Measurements from ENCODE around the gene NACA2. TPM values are rescaled to one million over a fixed set of nuclear protein-coding genes. Genes with fewer than 3 reads are reported as not detected.
A peak's percentile ranks its signal among the peaks of the same experiment; 100 is the strongest.
"Not testable (repeated sequence)": the region's sequence is repeated elsewhere in the genome, so short reads cannot be mapped to it uniquely, and the experiment has no call there.

The NACA2 gene
- total RNA-seq, 1 donor from 2014 or later, result not detected

DNA sequence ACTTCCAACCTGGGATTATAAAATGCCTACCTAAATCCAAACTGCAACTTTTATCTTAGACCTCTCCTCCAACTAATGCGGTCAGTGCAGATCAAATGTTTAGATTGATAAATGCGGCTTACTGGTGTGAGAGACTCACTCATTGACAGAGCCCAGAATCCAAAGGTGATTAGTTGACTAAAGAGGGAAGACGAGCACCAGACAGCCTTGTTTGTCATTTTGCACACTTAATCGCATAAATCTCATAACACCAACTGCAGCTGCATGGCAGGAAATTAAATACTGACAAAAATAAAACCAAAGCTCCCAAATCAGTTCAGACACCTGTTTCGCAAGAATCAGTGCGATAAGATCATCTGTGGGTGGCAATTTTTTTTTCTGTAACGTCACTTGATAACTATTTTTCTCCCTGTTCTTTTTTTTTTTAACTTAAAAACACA lies 35.9 kb downstream of the NACA2 start:
- Mint-ChIP-seq H3K27me3 (ENCODE audit: unreplicated experiment) (peaks cover 32% of the 10 kb centered on the region), H3K9me3 (ENCODE audit: unreplicated experiment) (no peaks in the 10 kb centered on the region), H3K36me3 (ENCODE audit: unreplicated experiment) (no peaks in the 10 kb centered on the region), H3K27ac (ENCODE audit: unreplicated experiment) (no peak overlapping the region), H3K4me1 (ENCODE audit: unreplicated experiment) (no peaks in the 10 kb centered on the region), H3K4me3 (ENCODE audit: unreplicated experiment) (no peak overlapping the region)
- TF ChIP-seq, protein P1, sequence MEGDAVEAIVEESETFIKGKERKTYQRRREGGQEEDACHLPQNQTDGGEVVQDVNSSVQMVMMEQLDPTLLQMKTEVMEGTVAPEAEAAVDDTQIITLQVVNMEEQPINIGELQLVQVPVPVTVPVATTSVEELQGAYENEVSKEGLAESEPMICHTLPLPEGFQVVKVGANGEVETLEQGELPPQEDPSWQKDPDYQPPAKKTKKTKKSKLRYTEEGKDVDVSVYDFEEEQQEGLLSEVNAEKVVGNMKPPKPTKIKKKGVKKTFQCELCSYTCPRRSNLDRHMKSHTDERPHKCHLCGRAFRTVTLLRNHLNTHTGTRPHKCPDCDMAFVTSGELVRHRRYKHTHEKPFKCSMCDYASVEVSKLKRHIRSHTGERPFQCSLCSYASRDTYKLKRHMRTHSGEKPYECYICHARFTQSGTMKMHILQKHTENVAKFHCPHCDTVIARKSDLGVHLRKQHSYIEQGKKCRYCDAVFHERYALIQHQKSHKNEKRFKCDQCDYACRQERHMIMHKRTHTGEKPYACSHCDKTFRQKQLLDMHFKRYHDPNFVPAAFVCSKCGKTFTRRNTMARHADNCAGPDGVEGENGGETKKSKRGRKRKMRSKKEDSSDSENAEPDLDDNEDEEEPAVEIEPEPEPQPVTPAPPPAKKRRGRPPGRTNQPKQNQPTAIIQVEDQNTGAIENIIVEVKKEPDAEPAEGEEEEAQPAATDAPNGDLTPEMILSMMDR (IDR thresholded peaks at IDR 0.05), result no peak
- no peak for DNase-seq (ENCODE audit: extremely low spot score, unreplicated experiment)

DNA sequence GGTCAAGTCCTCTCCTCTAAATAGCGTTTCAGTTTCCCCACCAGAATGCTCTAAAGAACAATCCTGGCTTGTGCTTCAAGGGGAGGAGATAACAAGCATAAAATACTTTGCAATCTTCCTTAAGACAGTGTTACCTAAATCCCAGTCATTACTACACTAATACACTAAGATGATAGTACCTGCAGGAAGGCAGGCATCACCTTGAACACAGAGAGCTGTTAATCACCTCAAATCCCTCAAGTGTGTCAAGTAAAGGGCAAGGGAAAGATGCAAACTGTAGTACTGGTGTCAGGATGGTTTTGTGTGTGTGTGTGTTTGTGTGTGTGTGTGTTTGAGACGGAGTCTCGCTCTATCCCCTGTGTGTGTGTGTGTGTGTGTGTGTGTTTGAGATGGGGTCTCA lies 36.8 kb downstream of the NACA2 start:
- TF ChIP-seq, protein P1 (IDR thresholded peaks at IDR 0.05), result no peak
- Mint-ChIP-seq H3K27me3 (ENCODE audit: unreplicated experiment) (peaks cover 37% of the 10 kb centered on the region), H3K27ac (ENCODE audit: unreplicated experiment) (no peak overlapping the region), H3K36me3 (ENCODE audit: unreplicated experiment) (no peaks in the 10 kb centered on the region), H3K4me3 (ENCODE audit: unreplicated experiment) (no peak overlapping the region), H3K4me1 (ENCODE audit: unreplicated experiment) (no peaks in the 10 kb centered on the region), H3K9me3 (ENCODE audit: unreplicated experiment) (no peaks in the 10 kb centered on the region)
- no peak for DNase-seq (ENCODE audit: extremely low spot score, unreplicated experiment)

DNA sequence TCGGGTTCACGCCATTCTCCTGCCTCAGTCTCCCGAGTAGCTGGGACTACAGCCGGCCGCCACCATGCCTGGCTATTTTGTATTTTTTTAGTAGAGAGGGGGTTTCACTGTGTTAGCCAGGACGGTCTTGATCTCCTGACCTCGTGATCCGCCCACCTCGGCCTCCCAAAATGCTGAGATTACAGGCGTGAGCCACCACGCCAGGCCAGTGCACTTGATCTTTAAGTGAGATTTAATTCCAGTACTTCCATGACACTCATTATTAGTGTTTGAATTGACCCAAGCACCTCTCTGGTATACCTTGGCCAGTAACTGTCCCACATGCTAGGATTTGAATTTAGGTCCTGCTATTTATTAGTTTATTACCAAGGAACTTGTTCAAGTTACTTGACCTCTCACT lies 38.5 kb downstream of the NACA2 start:
- H3K36me3 Mint-ChIP-seq (ENCODE audit: unreplicated experiment); DNase-seq (ENCODE audit: extremely low spot score, unreplicated experiment); H3K9me3 Mint-ChIP-seq (ENCODE audit: unreplicated experiment); H3K4me3 Mint-ChIP-seq (ENCODE audit: unreplicated experiment); H3K4me1 Mint-ChIP-seq (ENCODE audit: unreplicated experiment); H3K27ac Mint-ChIP-seq (ENCODE audit: unreplicated experiment): not testable (repeated sequence)
- peaks cover 45% of the 10 kb centered on the region for H3K27me3 Mint-ChIP-seq (ENCODE audit: unreplicated experiment)

DNA sequence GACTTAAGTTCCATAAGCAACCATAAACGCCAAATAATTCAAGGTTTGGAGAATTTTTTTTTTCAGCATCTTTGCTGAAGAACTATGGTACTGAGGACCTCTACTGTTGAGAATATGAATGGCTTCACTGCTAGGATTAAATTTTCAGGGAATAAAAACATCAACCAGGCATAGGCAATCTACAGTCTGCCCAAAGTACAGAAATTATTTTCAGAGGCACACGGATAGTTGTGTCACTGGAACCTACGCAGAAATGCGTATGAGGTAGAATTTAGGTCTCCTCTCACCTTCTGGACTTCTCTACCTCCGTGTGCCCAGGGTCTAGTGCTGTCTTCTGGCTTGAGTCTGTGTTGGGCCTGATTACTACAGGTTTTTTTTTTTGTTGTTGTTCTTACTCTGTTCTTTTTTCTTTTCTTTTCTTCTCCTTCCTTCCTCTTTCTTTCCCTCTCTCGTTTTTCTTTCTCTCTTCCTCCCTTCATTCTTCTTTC lies 39.7 kb downstream of the NACA2 start:
- H3K36me3 Mint-ChIP-seq (ENCODE audit: unreplicated experiment), result no peaks in the 10 kb centered on the region
- peaks cover 56% of the 10 kb centered on the region for H3K27me3 Mint-ChIP-seq (ENCODE audit: unreplicated experiment)
- peaks cover 4% of the 10 kb centered on the region for H3K9me3 Mint-ChIP-seq (ENCODE audit: unreplicated experiment)
- DNase-seq (ENCODE audit: extremely low spot score, unreplicated experiment), result no peak
- TF ChIP-seq, protein P1 (IDR thresholded peaks at IDR 0.05), result peak; percentile 76
- H3K4me3 Mint-ChIP-seq (ENCODE audit: unreplicated experiment), result no peak overlapping the region
- no peaks in the 10 kb centered on the region for H3K4me1 Mint-ChIP-seq (ENCODE audit: unreplicated experiment)
- no peak overlapping the region for H3K27ac Mint-ChIP-seq (ENCODE audit: unreplicated experiment)

DNA sequence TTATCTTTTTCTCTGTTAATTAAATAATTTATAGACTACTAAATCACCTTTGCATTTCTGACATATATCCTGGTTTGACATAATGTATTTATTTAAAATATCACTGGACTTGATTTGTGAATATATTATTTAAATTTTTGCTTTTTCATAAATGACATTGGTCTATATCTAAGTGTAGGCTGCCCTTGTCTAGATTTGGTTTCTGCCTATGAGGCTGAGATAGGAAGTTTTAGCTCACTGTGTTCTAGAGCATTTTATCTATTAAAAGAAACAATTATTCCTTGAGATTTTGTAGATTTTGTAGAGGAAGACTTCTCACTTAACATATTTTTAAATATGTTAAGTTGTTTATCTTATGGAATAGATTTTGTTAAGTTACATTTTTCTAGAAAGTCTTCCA lies 43.9 kb downstream of the NACA2 start:
- DNase-seq (ENCODE audit: extremely low spot score, unreplicated experiment), result no peak
- TF ChIP-seq, protein P1 (IDR thresholded peaks at IDR 0.05), result no peak
- H3K4me1 Mint-ChIP-seq (ENCODE audit: unreplicated experiment), result no peaks in the 10 kb centered on the region
- no peak overlapping the region for H3K27ac Mint-ChIP-seq (ENCODE audit: unreplicated experiment)
- H3K27me3 Mint-ChIP-seq (ENCODE audit: unreplicated experiment), result peaks cover 61% of the 10 kb centered on the region
- H3K4me3 Mint-ChIP-seq (ENCODE audit: unreplicated experiment), result no peak overlapping the region
- H3K36me3 Mint-ChIP-seq (ENCODE audit: unreplicated experiment), result no peaks in the 10 kb centered on the region
- peaks cover 18% of the 10 kb centered on the region for H3K9me3 Mint-ChIP-seq (ENCODE audit: unreplicated experiment)
